C4-2B (cell line): ENCODE measurements around the gene SNX24.

Source experiments
- H3K27ac ChIP-seq: fragments of 450-650 bp; 2 replicates; pipeline ENCODE4 v1.5.1; 2017
- ZFX ChIP-seq: fragments of 450-650 bp; IDR thresholded peaks from 2 replicates; pipeline ENCODE4 v1.6.1; 2017
- TF ChIP-seq, protein P1 (sequence below): fragments of 450-650 bp; conservative IDR thresholded peaks from 2 replicates; pipeline ENCODE4 v1.5.1; 2017; ENCODE audit warnings: mild to moderate bottlenecking

The SNX24 gene

DNA sequence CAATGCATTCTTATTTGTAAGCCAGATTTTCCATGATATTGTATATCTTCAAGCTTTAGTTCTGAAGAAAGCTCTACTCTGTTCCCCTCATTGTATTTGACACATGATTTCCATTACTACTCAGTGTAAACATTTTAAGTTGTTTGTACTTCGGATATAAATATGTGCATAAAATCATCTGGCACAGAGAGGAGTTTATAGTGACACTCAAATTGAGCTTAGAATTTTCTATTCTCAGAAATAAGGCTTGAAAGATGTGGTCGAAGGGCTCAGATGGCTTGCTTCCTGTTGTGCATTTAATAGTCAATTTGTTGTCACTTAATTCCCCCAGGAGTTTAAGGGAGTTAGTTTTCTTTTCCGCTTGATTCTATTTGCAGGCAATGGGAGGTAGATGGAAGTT is 102.4 kb downstream of the SNX24 start:
- H3K27ac ChIP-seq = no peak overlapping the region
- TF ChIP-seq, protein P1, sequence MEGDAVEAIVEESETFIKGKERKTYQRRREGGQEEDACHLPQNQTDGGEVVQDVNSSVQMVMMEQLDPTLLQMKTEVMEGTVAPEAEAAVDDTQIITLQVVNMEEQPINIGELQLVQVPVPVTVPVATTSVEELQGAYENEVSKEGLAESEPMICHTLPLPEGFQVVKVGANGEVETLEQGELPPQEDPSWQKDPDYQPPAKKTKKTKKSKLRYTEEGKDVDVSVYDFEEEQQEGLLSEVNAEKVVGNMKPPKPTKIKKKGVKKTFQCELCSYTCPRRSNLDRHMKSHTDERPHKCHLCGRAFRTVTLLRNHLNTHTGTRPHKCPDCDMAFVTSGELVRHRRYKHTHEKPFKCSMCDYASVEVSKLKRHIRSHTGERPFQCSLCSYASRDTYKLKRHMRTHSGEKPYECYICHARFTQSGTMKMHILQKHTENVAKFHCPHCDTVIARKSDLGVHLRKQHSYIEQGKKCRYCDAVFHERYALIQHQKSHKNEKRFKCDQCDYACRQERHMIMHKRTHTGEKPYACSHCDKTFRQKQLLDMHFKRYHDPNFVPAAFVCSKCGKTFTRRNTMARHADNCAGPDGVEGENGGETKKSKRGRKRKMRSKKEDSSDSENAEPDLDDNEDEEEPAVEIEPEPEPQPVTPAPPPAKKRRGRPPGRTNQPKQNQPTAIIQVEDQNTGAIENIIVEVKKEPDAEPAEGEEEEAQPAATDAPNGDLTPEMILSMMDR = no peak
- TF ChIP-seq ZFX = no peak

DNA sequence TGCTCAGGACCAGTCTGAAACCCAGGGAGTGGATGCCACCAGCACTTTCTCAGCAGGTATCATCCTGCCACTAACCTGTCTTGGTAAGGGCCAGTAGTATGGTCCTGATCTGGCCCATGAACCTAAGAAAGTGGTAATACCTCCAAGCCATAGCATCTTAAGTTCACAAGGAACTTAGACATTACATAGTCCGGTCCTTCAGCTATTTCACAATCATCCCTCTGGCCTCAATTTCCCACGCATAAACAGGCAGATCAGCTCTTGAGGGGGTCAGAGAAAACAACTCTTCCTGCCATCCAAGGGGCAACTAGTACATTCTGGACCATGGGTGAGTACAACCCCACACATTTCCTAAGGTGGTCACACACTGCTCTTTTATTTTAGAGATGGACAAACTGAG is 102.9 kb downstream of the SNX24 start:
- H3K27ac ChIP-seq = no peak overlapping the region
- TF ChIP-seq ZFX = no peak
- TF ChIP-seq, protein P1 = no peak

DNA sequence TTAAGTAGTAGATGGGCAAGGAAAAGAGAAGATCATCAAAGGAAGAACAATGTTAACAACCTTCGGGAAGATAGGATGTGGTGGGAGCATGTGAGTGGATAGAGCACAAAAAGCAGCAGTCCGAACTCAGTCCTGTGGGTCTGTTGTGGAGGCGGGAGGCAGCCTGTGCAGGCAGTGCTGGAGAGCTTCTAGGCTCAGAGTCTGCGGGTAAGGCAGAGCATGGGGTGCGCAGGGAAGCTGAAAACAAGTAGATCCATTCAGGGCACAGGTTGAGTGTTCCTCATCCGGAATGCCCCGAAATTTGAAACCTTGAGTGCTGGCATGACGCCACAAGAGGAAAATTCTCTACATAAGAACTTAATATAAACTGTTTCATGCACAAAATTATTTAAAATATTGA is 106.2 kb downstream of the SNX24 start:
- TF ChIP-seq, protein P1 = no peak
- TF ChIP-seq ZFX = no peak
- no peak overlapping the region for H3K27ac ChIP-seq

DNA sequence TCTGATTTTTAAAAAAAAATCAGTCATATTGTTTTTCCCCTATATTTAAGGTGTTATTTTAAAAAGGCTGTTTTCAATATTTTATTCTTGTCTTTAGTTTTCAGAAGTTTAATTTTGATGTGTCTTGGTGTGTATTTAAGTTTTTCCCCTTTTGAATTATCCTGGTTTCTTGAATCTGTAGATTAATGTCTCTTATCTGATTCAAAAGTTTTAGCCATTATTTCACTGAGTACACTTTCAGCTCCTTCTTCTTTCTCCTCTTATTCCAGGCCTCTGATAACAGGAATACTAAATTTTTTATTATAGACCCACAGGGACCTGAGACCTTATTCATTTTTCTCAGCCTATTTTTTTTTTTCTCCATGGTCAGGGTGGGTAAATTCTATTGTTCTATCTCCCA is 109.3 kb downstream of the SNX24 start:
- H3K27ac ChIP-seq = no peak overlapping the region
- TF ChIP-seq ZFX = no peak

DNA sequence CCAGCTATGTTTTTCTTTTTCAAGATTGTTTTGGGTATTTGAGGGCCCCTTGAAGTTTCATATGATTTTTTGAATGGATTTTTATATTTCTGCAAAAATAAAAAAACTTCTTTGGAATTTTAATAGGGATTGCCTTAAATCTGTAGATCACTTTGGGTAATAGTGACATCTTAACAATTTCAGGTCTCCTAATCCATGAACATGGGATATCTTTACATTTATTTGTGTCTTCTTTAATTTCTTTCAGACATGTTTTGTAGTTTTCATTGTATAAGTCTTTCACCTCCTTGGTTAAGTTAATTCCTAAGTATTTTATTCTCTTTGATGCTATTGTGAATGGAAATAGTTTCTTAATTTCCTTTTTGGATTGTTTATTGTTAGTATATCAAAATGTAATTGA is 112.0 kb downstream of the SNX24 start:
- no peak for TF ChIP-seq ZFX
- TF ChIP-seq, protein P1 = no peak
- H3K27ac ChIP-seq = no peak overlapping the region

DNA sequence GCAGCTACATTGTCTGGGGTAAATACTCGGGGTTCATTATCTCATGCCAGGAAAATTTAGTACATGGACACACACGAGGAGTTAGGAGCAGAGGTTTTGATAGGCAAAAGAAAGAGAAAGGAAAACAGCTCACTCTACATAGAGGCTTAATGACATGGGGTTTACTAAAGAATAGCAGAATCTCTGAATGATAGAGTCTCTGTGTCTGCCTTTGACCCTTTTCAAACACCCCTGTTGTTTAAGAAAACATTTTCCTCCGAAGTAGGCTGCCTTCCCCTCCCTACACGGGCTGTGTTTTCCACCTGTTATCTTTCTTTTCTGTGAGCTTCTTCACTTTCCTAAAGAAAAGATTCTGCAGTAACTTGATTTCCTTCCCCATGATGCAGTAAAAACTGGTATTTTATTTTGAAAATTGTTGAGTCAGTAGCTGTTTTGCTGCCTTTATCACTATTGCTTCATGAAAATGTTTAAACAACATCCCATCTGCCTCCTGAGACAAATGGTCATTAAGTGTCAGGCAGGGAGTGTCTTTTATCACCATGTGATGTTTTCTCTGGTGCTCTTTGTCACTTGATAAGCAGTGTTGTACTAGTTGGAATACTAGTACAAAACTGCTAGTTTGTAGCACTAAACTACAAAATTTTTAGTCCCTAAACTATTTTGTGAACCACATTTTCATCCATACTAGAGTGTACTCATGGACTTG is 114.5 kb downstream of the SNX24 start:
- TF ChIP-seq, protein P1 = no peak
- no peak for TF ChIP-seq ZFX
- no peak overlapping the region for H3K27ac ChIP-seq

DNA sequence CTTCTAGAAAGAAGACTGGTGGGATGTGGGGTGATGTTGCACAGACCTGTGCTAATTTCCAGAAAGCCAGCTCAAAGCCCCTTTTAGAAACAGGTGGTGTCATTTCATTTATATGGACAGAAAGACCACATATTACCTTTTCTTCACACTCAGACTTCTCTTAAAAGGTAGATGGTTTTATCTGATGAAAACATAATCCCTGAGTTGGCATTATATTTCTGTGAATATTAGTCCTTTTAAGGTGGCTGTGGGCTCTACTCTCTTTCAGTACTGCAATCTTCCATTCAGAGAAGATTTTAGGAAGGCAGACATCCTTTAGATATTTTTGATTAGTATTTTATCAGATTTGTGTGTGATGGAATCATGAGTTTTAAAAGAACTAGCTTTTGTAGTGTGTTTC is 117.9 kb downstream of the SNX24 start:
- no peak overlapping the region for H3K27ac ChIP-seq
- TF ChIP-seq ZFX = no peak

DNA sequence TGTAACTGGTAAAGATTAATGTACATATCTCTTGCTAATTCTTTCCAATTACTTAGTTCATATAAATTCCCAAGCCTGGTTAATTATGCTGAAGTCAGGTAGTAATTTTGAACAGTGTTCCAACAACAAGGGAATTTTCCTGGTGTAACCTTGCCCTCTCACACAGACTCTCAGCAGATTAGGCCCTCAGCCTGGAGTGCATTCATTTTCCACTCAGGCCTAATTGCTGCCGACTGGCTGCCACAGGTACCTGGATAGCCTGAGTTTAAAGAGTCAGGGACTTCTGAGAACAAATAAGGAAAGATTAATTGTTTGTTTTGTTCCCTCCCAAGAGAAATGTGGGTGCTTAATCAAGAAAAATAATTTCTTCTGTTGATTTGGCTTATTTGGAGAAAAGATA is 119.7 kb downstream of the SNX24 start:
- no peak overlapping the region for H3K27ac ChIP-seq
- no peak for TF ChIP-seq ZFX
- TF ChIP-seq, protein P1 = no peak
